DND-41 (cell line): Measurements from ENCODE around the gene ZMPSTE24.

Experiments
- ATAC-seq: fragments of 200-7000 bp; cut with Tn5 transposase; 3 replicates; pipeline ENCODE4 v1.9.1; 2021; ENCODE audit warnings: low read depth; ENCODE audit not compliant: insufficient read depth
- DNase-seq: peaks from one replicate; pipeline ENCODE4 v3.0.0-alpha.2; 2020
- H2AFZ ChIP-seq: 2 replicates; pipeline ENCODE4 v1.6.0; 2012; ENCODE audit warnings: low read depth, low read length
- H3K27ac ChIP-seq: 2 replicates; pipeline ENCODE4 v1.5.1; 2012; ENCODE audit warnings: low read length, inconsistent platforms
- H3K27me3 ChIP-seq: fragments of 200-600 bp; sonication (generic); 2 replicates; pipeline ENCODE4 v1.6.0; 2012; ENCODE audit warnings: low read length, mild to moderate bottlenecking, inconsistent platforms; ENCODE audit not compliant: insufficient read depth, poor library complexity
- H3K36me3 ChIP-seq: 2 replicates; pipeline ENCODE4 v1.5.1; 2012; ENCODE audit warnings: low read length, inconsistent platforms; ENCODE audit not compliant: insufficient read depth
- H3K4me1 ChIP-seq: 2 replicates; pipeline ENCODE4 v1.5.1; 2012; ENCODE audit warnings: mild to moderate bottlenecking, low read length; ENCODE audit not compliant: insufficient read depth
- H3K4me2 ChIP-seq: 2 replicates; pipeline ENCODE4 v1.6.0; 2012; ENCODE audit warnings: mild to moderate bottlenecking, moderate library complexity, low read length, inconsistent platforms; ENCODE audit not compliant: insufficient read depth
- H3K4me3 ChIP-seq, 2 experiments: fragments of 200-600 bp in 1 of 2; shearing (Covaris generic) in 1 of 2; 2 replicates each; pipeline ENCODE4 v1.5.1; 2012 to 2016; ENCODE audit warnings: inconsistent platforms in 2 of 2, low read length in 2 of 2, mild to moderate bottlenecking in 2 of 2, low read depth in 1 of 2, moderate library complexity in 1 of 2
- H3K79me2 ChIP-seq: 2 replicates; pipeline ENCODE4 v1.6.0; 2012; ENCODE audit warnings: low read length, inconsistent platforms; ENCODE audit not compliant: insufficient read depth
- H3K9ac ChIP-seq: 2 replicates; pipeline ENCODE4 v1.6.0; 2012; ENCODE audit warnings: low read depth, mild to moderate bottlenecking, inconsistent platforms, low read length, moderate library complexity
- H3K9me3 ChIP-seq: 2 replicates; pipeline ENCODE4 v1.5.1; 2012; ENCODE audit warnings: low read length, moderate library complexity, mild to moderate bottlenecking, inconsistent platforms; ENCODE audit not compliant: insufficient read depth, severe bottlenecking
- H4K20me1 ChIP-seq: 2 replicates; pipeline ENCODE4 v1.6.0; 2012; ENCODE audit warnings: low read length; ENCODE audit not compliant: insufficient read depth
- CTCF ChIP-seq: IDR thresholded peaks from 2 replicates; pipeline ENCODE4 v1.5.1; 2012; ENCODE audit warnings: borderline replicate concordance, low read length, moderate library complexity, mild to moderate bottlenecking; ENCODE audit not compliant: poor library complexity, severe bottlenecking; ENCODE audit errors: extremely low read depth
- EZH2 ChIP-seq: IDR thresholded peaks from 3 replicates; pipeline ENCODE4 v1.6.1; 2012; ENCODE audit warnings: borderline replicate concordance, low read depth, mild to moderate bottlenecking, moderate library complexity, low read length, inconsistent platforms; ENCODE audit not compliant: severe bottlenecking

ZMPSTE24 gene

GRCh38 chr1:40303051-40303771 lies 45.2 kb downstream of the ZMPSTE24 start:
- Histone ChIP-seq H3K27ac (no peak overlapping the region), H3K4me2 (no peak overlapping the region), H4K20me1 (no peaks in the 10 kb centered on the region), H3K4me3 (no peak overlapping the region), H3K27me3 (no peaks in the 10 kb centered on the region), H3K79me2 (no peaks in the 10 kb centered on the region), H3K9ac (no peak overlapping the region), H2AFZ (no peak overlapping the region), H3K36me3 (no peaks in the 10 kb centered on the region), H3K9me3 (no peaks in the 10 kb centered on the region), H3K4me1 (no peaks in the 10 kb centered on the region)
- ATAC-seq: no peak
- DNase-seq: no peak
- TF ChIP-seq CTCF: no peak
- no peak for TF ChIP-seq EZH2

GRCh38 chr1:40303790-40304189 lies 45.8 kb downstream of the ZMPSTE24 start:
- no peak overlapping the region for H3K9ac ChIP-seq
- DNase-seq: no peak
- H3K4me2 ChIP-seq: no peak overlapping the region
- no peak overlapping the region for H2AFZ ChIP-seq
- H3K4me3 ChIP-seq: no peak overlapping the region
- no peaks in the 10 kb centered on the region for H3K36me3 ChIP-seq
- H4K20me1 ChIP-seq: no peaks in the 10 kb centered on the region
- H3K4me1 ChIP-seq: no peaks in the 10 kb centered on the region
- no peak overlapping the region for H3K27ac ChIP-seq
- no peaks in the 10 kb centered on the region for H3K9me3 ChIP-seq
- H3K79me2 ChIP-seq: no peaks in the 10 kb centered on the region
- TF ChIP-seq CTCF (no peak), EZH2 (no peak)
- H3K27me3 ChIP-seq: no peaks in the 10 kb centered on the region
- ATAC-seq: no peak

- no peak overlapping the region for H3K4me2 ChIP-seq
- DNase-seq: no peak
Observed at GRCh38 chr1:40305451-40305850, 47.4 kb downstream of the ZMPSTE24 start.

More at GRCh38 chr1:40305451-40305850, 47.4 kb downstream of the ZMPSTE24 start:
- Histone ChIP-seq H3K27ac (no peak overlapping the region), H3K9me3 (no peaks in the 10 kb centered on the region), H3K79me2 (no peaks in the 10 kb centered on the region), H3K9ac (no peak overlapping the region), H3K4me3 (no peak overlapping the region), H3K27me3 (no peaks in the 10 kb centered on the region), H3K4me1 (no peaks in the 10 kb centered on the region), H2AFZ (no peak overlapping the region), H4K20me1 (no peaks in the 10 kb centered on the region), H3K36me3 (no peaks in the 10 kb centered on the region)
- TF ChIP-seq CTCF (peak; percentile 23), EZH2 (no peak)
- ATAC-seq: no peak
